Bronchial smooth muscle cell (primary cell): ENCODE results near the gene UPF3A. TPM values are rescaled to one million over a fixed set of nuclear protein-coding genes. Genes with fewer than 3 reads are reported as not detected.

Experiments
- total RNA-seq: library from RNA; depleted of rRNA; stranded (reverse); fragments of >200 nt; gene quantifications from 2 replicates; pipeline ENCODE4 v1.2.1, GENCODE V29; 2014

UPF3A gene, protein sequence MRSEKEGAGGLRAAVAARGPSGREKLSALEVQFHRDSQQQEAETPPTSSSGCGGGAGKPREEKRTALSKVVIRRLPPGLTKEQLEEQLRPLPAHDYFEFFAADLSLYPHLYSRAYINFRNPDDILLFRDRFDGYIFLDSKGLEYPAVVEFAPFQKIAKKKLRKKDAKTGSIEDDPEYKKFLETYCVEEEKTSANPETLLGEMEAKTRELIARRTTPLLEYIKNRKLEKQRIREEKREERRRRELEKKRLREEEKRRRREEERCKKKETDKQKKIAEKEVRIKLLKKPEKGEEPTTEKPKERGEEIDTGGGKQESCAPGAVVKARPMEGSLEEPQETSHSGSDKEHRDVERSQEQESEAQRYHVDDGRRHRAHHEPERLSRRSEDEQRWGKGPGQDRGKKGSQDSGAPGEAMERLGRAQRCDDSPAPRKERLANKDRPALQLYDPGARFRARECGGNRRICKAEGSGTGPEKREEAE
- total RNA-seq, result 18.0 and 26.2 TPM in 2 replicates

DNA sequence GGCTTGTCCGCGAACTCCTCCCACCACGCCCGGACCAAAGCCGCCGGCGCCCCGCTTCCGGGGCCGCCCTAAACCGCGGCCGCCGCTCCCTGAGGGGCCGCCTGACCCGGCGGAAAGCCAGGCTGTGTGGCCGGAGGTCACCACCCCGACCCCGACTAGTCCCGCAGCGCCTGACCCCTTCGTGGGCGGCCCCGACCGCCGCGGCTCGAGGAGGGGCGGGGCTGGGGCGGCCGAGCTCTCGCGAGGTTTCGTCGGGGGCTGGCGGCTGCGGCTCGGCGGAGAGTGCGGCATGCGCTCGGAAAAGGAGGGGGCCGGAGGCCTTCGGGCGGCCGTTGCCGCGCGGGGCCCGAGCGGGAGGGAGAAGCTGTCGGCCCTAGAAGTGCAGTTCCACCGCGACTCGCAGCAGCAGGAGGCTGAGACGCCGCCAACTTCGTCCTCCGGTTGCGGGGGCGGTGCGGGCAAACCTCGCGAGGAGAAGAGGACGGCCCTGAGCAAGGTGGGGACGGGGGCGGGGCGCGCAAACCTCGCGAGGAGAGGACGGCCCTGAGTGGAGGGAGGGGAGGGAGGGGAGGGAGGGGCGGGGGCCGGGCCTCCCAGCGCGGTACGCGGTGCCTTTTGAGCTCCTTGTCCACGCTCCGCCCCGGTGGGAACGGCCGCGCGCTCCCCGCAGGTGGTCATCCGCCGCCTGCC lies at the start of gene UPF3A:
Gene UPF3A, plus strand, starts transcription at position 251 of the 690 bp plus-strand sequence. Its CDS starts 39 bp downstream, at position 290.

GRCh38 chr13:114234645-114235421 lies 46.6 kb upstream of the UPF3A start, which contains the start of gene CDC16:
Gene CDC16, plus strand, starts transcription at chr13:114234897. Its CDS starts 188 bp downstream, at chr13:114235085.

GRCh38 chr13:114314074-114314912 lies 32.9 kb downstream of the UPF3A start, which contains the start of gene CHAMP1:
Gene CHAMP1, plus strand, starts transcription at chr13:114314503. Its CDS starts 9,340 bp downstream, at chr13:114323843.

Other genes with a start within 250 kb of the UPF3A start
- gene RASA3, start 149.0 kb upstream of the UPF3A start, total RNA-seq, result 25.5 and 27.5 TPM in 2 replicates
- gene CFAP97D2, start 102.3 kb upstream of the UPF3A start, total RNA-seq, result not detected in 2 replicates
- gene CDC16, start 46.7 kb upstream of the UPF3A start, total RNA-seq, result 44.5 and 44.8 TPM in 2 replicates
- 6.5 and 7.6 TPM in 2 replicates for gene CHAMP1, start 32.9 kb downstream of the UPF3A start, total RNA-seq